Germinal center (tissue), 1 donor: ENCODE data around the gene CABYR.
"Not testable (repeated sequence)": the region's sequence is repeated elsewhere in the genome, so short reads cannot be mapped to it uniquely, and the experiment has no call there.

Source experiments
- DNase-seq: peaks from one replicate; pipeline ENCODE4 v3.0.0; 2012; ENCODE audit warnings: mixed read lengths, low spot score

The CABYR gene

GRCh38 chr18:24130494-24130893 lies 8.4 kb upstream of the CABYR start:
- DNase-seq: no peak

DNA sequence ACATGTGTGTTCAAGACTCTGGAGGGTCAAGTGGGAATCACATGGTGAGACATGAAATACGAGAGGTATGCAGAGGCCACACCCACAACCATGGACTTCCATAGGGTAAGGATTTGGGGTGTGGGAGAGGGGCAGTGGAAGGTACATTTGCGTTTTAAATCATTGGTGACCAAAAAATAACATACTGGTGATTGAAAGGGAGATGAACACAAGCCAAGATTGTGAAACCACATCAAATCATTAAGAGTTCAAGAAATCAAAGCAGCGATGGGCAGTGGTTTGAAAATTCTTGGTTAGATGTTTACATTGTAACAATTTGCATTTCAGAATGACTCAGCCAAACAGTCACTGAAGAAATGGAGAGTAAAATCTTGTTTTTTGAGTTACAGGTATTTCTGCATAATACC lies 1.9 kb upstream of the CABYR start:
- no peak for DNase-seq

GRCh38 chr18:24138409-24138788 lies 463 bp upstream of the CABYR start:
- no peak for DNase-seq

- no peak for DNase-seq
Observed at GRCh38 chr18:24140697-24141096, 1.8 kb downstream of the CABYR start.

- DNase-seq: no peak
Observed at GRCh38 chr18:24142376-24142775, 3.5 kb downstream of the CABYR start.

GRCh38 chr18:24149591-24149990 lies 10.7 kb downstream of the CABYR start:
- not testable (repeated sequence) for DNase-seq

DNA sequence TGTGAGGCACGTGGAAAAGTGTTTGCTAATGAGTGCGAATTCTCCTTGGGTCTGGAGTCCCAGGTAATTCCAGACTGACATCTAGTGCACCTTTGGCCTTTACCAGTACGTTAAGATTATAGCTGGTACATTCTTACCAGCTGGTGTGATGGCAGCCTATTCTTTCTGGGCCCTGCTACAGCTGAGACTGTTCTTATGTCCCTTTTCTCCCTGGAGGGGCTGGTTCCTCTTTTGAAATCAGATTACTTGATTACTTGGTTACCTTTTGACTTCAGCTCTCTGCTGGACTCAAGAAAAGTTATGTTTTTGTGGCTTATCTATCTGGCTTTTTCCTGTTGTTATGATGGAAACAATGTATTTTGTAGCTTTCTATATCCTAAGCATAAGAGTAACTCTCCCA lies 14.5 kb downstream of the CABYR start:
- no peak for DNase-seq

DNA sequence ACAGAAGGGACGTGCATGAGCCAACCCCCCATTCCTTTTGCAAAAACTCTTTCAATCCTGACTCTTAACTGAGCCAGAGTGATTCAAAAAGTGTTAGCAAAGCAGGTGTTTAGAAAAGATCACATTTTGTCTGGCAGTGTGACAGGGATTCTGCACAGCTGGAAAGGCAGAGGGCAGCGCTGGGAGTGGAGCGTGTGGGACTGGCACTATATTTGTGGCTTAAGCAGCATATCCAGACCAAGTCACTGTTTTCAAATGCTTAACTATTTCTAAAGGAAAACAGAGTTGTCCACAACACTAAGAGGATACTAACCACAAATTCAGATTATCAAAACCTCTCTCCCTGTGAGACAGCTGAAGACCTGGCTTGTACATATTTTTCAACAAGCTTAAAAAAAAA lies 19.0 kb downstream of the CABYR start:
- DNase-seq: no peak

- no peak for DNase-seq
Observed at GRCh38 chr18:24160086-24160485, 21.2 kb downstream of the CABYR start.

- DNase-seq: no peak
Observed at GRCh38 chr18:24161304-24161703, 22.4 kb downstream of the CABYR start.

- DNase-seq: no peak
Observed at GRCh38 chr18:24168496-24168895, 29.6 kb downstream of the CABYR start.

DNA sequence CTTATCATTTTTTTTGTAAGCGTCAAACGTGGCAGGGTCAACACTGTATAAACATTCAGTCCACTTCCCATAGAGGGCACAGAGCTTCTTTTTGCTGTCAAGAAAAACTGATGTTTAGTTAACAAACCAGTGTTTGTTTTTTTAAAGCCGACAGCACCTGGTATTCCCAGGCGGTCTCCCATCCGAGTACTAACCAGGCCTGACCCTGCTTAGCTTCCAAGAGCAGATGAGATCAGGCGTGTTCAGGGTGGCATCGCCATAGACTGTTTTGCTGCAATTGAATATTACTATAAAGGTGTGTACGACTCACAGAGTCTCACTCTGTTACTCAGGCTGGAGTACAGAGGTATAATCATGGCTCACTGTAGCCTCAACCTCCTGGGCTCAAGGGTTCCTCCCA lies 31.5 kb downstream of the CABYR start:
- DNase-seq: no peak

- no peak for DNase-seq
Observed at GRCh38 chr18:24173997-24174396, 35.1 kb downstream of the CABYR start.

DNA sequence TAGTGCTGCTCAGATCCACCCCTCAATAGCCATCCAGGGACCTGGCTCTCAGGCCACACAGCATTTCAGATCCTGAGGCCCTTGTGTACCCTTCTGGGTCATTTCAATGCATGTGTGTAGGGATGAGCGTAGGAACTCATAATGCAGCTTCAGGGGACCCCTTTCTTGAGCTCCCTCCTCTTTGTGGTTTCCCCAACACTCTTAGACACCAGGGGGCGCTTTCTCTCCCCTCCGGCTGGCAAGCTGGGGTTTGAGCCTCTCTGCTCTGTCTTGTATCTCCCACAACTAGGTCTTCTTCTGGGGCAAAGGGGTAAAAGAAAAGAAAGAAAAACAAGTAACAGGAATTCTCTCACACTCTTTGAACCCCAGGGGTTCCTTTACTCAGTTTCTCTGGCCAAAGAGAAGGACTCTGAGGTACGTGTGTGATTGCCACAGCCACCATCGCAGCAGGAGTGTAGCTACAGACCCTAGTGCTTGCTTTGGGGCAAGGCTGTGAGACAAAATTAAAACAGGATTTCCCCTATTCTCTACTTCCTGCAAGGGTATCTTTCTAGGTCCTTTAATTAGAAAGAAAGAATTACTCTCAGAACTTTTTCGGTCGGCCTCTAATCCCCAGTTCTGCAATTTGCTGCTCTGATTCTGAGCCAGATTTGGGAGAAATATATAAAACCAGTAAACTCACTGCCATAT lies 38.0 kb downstream of the CABYR start:
- peak; percentile 70 for DNase-seq

GRCh38 chr18:24177499-24178133 lies 38.8 kb downstream of the CABYR start:
- no peak for DNase-seq

- no peak for DNase-seq
Observed at GRCh38 chr18:24180048-24180447, 41.2 kb downstream of the CABYR start.

- no peak for DNase-seq
Observed at GRCh38 chr18:24181806-24182205, 42.9 kb downstream of the CABYR start.

DNA sequence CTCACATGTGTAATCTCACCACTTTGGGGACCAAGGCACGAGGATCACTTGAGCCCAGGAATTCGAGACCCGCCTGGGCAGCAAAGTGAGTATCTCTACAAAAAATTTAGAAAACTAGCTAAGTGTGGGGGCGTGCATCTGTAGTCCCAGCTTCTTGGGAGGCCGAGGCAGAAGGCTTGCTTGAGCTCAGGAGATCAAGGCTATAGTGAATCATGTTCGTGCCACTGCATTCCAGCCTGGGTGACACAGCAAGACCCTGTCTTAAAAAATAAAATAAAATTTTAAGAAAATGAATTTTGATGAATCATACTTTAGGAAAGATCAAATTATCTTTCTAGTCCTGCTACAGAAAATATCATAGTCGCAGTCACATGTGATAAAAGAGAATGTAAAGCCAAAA lies 46.9 kb downstream of the CABYR start:
- DNase-seq: no peak

- DNase-seq: no peak
Observed at GRCh38 chr18:24187049-24187448, 48.2 kb downstream of the CABYR start.

- no peak for DNase-seq
Observed at GRCh38 chr18:24187689-24188088, 48.8 kb downstream of the CABYR start.

DNA sequence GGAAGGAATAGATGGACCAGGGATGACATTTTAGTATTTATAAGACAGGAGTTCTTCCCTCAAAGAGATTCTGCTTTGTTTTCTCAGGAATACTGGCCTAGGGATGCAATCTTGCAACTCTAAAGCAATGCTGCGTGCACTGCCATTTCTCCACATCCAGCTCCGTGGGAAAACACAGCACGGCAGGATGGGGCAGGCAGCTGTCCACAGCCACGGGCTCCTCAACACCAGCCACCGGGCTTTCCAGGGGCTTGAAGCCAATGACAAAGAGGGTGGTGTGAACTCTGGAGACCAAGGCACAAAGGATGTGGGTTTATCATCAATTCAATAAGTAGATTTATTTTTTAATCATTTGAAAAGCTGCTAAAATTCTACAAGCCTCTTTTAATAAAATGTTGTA lies 49.3 kb downstream of the CABYR start:
- DNase-seq: no peak

DNA sequence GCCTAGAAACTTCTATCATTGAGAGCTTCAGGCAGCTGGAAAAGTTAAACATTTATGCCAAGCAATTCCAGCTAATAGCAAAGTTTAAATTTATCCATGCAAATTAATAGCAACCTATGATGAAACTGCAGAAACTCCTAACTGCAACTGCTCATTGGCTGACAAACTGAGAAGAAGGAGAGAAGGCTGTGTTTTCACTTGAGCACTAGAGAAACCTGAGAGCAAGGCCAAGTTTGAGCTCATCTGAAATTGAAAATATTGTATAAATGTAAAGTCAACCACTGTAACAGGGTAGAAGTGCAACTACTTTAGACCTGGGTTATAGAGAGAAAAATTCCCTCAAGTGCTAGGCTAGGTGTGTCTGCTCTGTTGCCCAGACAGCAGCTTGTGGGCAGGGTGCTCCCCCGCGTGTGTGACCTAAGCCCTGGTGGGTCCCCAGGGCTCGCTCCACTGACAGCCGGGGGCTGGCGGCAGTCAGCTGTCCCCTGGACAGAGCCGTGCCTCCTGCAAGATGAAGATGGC lies 50.2 kb downstream of the CABYR start:
- DNase-seq: no peak

DNA sequence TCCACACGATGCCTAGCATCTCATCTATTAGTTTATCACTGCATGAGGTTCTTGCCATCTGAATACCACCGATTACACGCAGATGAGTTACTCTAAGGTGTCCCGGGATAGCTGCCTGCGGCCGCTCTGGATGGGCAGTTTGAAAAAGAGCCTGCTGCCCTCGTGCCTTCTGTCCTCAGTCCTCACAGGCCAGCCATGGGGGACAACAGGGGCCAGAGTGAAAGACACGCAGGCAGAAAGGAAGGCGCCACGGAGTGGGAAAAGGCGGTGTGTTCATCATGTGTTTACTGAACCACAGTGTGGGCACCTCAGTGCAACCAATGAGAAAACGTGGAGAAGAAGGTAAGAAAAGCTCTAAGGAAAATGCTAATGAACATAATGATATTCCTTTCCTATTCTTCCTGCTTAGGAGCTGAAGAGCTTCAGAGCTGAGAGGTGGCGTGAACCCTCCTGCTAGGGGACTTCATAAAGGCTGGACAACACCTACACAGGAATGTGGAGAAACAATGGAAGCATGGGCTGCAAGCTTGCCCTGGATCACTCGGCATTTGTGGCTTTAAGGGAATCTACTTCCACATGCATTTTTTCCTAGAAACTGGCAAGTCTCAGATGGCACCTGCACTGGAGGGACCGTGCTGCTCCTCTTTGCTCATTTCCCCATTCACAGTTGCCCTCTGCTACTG lies 50.9 kb downstream of the CABYR start:
- DNase-seq: no peak
